WTC11 (cell line): Measurements from ENCODE around the gene SPOCK2. TPM values are rescaled to one million over a fixed set of nuclear protein-coding genes. Genes with fewer than 3 reads are reported as not detected.

Experiments
- ATAC-seq: fragments of 200-7000 bp; cut with Tn5 transposase; 2 replicates; pipeline ENCODE4 v1.10.0; 2021; ENCODE audit warnings: mild to moderate bottlenecking, moderate library complexity
- CTCF ChIA-PET: fragments of 300-600 bp; sonication (Branson Sonifier 250); formaldehyde crosslinking; loops from one replicate; lab custom pipeline; 2021; ENCODE audit warnings: antibody characterized with exemption; lab: Charles Lee
- POLR2A ChIA-PET: fragments of 350-600 bp; sonication (Branson Sonifier 250); formaldehyde crosslinking; loops from one replicate; lab custom pipeline; 2021; ENCODE audit warnings: antibody characterized with exemption; lab: Charles Lee
- DNase-seq: peaks from one replicate; pipeline ENCODE4 v3.0.0; 2021; ENCODE audit warnings: low spot score
- H3K27ac Mint-ChIP-seq: 2 replicates; pipeline ENCODE4 v1.8.0; 2021; ENCODE audit warnings: mixed read lengths
- H3K27me3 Mint-ChIP-seq: 2 replicates; pipeline ENCODE4 v1.8.0; 2021; ENCODE audit warnings: low read depth, mild to moderate bottlenecking, moderate library complexity, mixed read lengths
- H3K36me3 Mint-ChIP-seq: 2 replicates; pipeline ENCODE4 v1.8.0; 2021; ENCODE audit warnings: mixed read lengths
- H3K4me1 Mint-ChIP-seq: 2 replicates; pipeline ENCODE4 v1.8.0; 2022; ENCODE audit warnings: mixed read lengths
- H3K4me3 Mint-ChIP-seq: 2 replicates; pipeline ENCODE4 v1.8.0; 2021; ENCODE audit warnings: mild to moderate bottlenecking, moderate library complexity, mixed read lengths
- H3K9me3 Mint-ChIP-seq: 2 replicates; pipeline ENCODE4 v1.8.0; 2021; ENCODE audit warnings: mixed read lengths
- AR ChIP-seq: fragments of 250-450 bp; sonication (Bioruptor Pico); IDR thresholded peaks from 2 replicates; pipeline ENCODE4 v1.9.0; 2021; ENCODE audit warnings: mild to moderate bottlenecking
- ATF3 ChIP-seq: sonication (generic); formaldehyde crosslinking; conservative IDR thresholded peaks from 2 replicates; pipeline ENCODE4 v1.8.1; 2022; ENCODE audit warnings: mild to moderate bottlenecking, missing genetic modification reagents
- CREB1 ChIP-seq: sonication (generic); formaldehyde crosslinking; IDR thresholded peaks from 2 replicates; pipeline ENCODE4 v1.8.0; 2023; ENCODE audit warnings: mild to moderate bottlenecking, missing genetic modification reagents
- E2F4 ChIP-seq: sonication (generic); formaldehyde crosslinking; IDR thresholded peaks from 2 replicates; pipeline ENCODE4 v1.8.1; 2022; ENCODE audit warnings: low read depth, mild to moderate bottlenecking, moderate library complexity, missing genetic modification reagents, borderline replicate concordance
- FOXJ3 ChIP-seq: sonication (generic); formaldehyde crosslinking; IDR thresholded peaks from 2 replicates; pipeline ENCODE4 v1.9.0; 2021; ENCODE audit warnings: missing genetic modification reagents, mild to moderate bottlenecking, borderline replicate concordance
- FOXP4 ChIP-seq: sonication (generic); formaldehyde crosslinking; IDR thresholded peaks from 2 replicates; pipeline ENCODE4 v1.8.0; 2022; ENCODE audit warnings: mild to moderate bottlenecking, missing genetic modification reagents
- GABPB1 ChIP-seq: sonication (generic); formaldehyde crosslinking; IDR thresholded peaks from 2 replicates; pipeline ENCODE4 v1.8.1; 2023; ENCODE audit warnings: mild to moderate bottlenecking, missing genetic modification reagents
- IRF2 ChIP-seq: sonication (generic); formaldehyde crosslinking; IDR thresholded peaks from 2 replicates; pipeline ENCODE4 v1.8.0; 2022; ENCODE audit warnings: low read depth, missing genetic modification reagents, borderline replicate concordance
- JAZF1 ChIP-seq: fragments of 250-450 bp; sonication (Bioruptor Pico); IDR thresholded peaks from 2 replicates; pipeline ENCODE4 v1.9.0; 2021; ENCODE audit warnings: moderate library complexity, mild to moderate bottlenecking, inconsistent platforms
- NR2C2 ChIP-seq: sonication (generic); formaldehyde crosslinking; IDR thresholded peaks from 2 replicates; pipeline ENCODE4 v1.8.0; 2022; ENCODE audit warnings: mild to moderate bottlenecking, missing genetic modification reagents
- OVOL2 ChIP-seq: fragments of 250-450 bp; sonication (Bioruptor Pico); IDR thresholded peaks from 2 replicates; pipeline ENCODE4 v1.9.0; 2021; ENCODE audit warnings: mild to moderate bottlenecking, borderline replicate concordance
- RORB ChIP-seq: fragments of 250-450 bp; sonication (Bioruptor Pico); IDR thresholded peaks from 2 replicates; pipeline ENCODE4 v1.9.0; 2021; ENCODE audit warnings: mild to moderate bottlenecking
- SMAD3 ChIP-seq: sonication (generic); formaldehyde crosslinking; IDR thresholded peaks from 2 replicates; pipeline ENCODE4 v1.8.0; 2022; ENCODE audit warnings: missing genetic modification reagents, mild to moderate bottlenecking, borderline replicate concordance
- SOX15 ChIP-seq: fragments of 250-450 bp; sonication (Bioruptor Pico); IDR thresholded peaks from 2 replicates; pipeline ENCODE4 v1.9.0; 2021; ENCODE audit warnings: mild to moderate bottlenecking
- ZBTB43 ChIP-seq: sonication (generic); formaldehyde crosslinking; IDR thresholded peaks from 2 replicates; pipeline ENCODE4 v1.8.1; 2023; ENCODE audit warnings: mild to moderate bottlenecking, missing genetic modification reagents
- ZMAT4 ChIP-seq: fragments of 250-450 bp; sonication (Bioruptor Pico); IDR thresholded peaks from 2 replicates; pipeline ENCODE4 v1.9.0; 2021; ENCODE audit warnings: mild to moderate bottlenecking
- ZNF138 ChIP-seq: sonication (generic); formaldehyde crosslinking; conservative IDR thresholded peaks from 2 replicates; pipeline ENCODE4 v1.8.1; 2022; ENCODE audit warnings: mild to moderate bottlenecking, moderate library complexity, missing genetic modification reagents
- ZNF219 ChIP-seq: sonication (generic); formaldehyde crosslinking; IDR thresholded peaks from 2 replicates; pipeline ENCODE4 v1.8.0; 2023; ENCODE audit warnings: missing genetic modification reagents, mild to moderate bottlenecking, borderline replicate concordance
- ZNF512 ChIP-seq: sonication (generic); formaldehyde crosslinking; IDR thresholded peaks from 2 replicates; pipeline ENCODE4 v1.8.1; 2022; ENCODE audit warnings: missing genetic modification reagents, borderline replicate concordance
- ZNF532 ChIP-seq: fragments of 250-450 bp; sonication (Bioruptor Pico); IDR thresholded peaks from 2 replicates; pipeline ENCODE4 v1.9.0; 2021; ENCODE audit warnings: mild to moderate bottlenecking, borderline replicate concordance
- total RNA-seq: library from RNA; stranded (reverse); gene quantifications from 3 replicates; pipeline ENCODE4 v1.2.3, GENCODE V29; 2021

The SPOCK2 gene
- total RNA-seq, 1 experiment from 2014 or later = 4.7 TPM

- TF ChIP-seq AR (CRISPR knock-in tag) = no peak
Observed at GRCh38 chr10:72068126-72068765, 20.1 kb downstream of the SPOCK2 start (continued).

GRCh38 chr10:72067463-72068125, 20.8 kb downstream of the SPOCK2 start:
- no peak overlapping the region; the same call in 1 of the 2 replicates for H3K27ac Mint-ChIP-seq
- POLR2A ChIA-PET = interaction anchor here (0.5 to 0.6 kb wide), 2 partner anchors 70 to 130 kb away, joined by 3 to 5 read pairs; no protein-coding TSS in a partner anchor
- 0 out of 2 replicates have a peak, but pooled peaks cover 4% of the 10 kb centered on the region for H3K9me3 Mint-ChIP-seq
- no peaks in the 10 kb centered on the region for H3K36me3 Mint-ChIP-seq
- peaks cover 5% of the 10 kb centered on the region for H3K4me1 Mint-ChIP-seq
- H3K4me3 Mint-ChIP-seq = no peak overlapping the region
- ATAC-seq = no peak
- DNase-seq = no peak
- CTCF ChIA-PET = interaction anchor here (1.5 to 6.7 kb wide), 4 partner anchors 11 to 171 kb away, joined by 4 to 84 read pairs (median 4); no protein-coding TSS in a partner anchor
- H3K27me3 Mint-ChIP-seq = no peaks in the 10 kb centered on the region
- TF ChIP-seq ZBTB43 (CRISPR knock-in tag) = no peak
- no peak for TF ChIP-seq ATF3
- TF ChIP-seq ZNF138 (CRISPR knock-in tag) = no peak
- TF ChIP-seq FOXJ3 (CRISPR knock-in tag) = no peak
- no peak for TF ChIP-seq NR2C2 (CRISPR knock-in tag)
- TF ChIP-seq ZNF219 (CRISPR knock-in tag) = no peak
- TF ChIP-seq OVOL2 = no peak
- TF ChIP-seq GABPB1 (CRISPR knock-in tag) = no peak
- TF ChIP-seq SMAD3 = no peak
- TF ChIP-seq IRF2 (CRISPR knock-in tag) = no peak
- no peak for TF ChIP-seq JAZF1
- TF ChIP-seq ZMAT4 = no peak
- TF ChIP-seq FOXP4 = no peak
- TF ChIP-seq SOX15 = no peak
- no peak for TF ChIP-seq ZNF532 (CRISPR knock-in tag)
- TF ChIP-seq E2F4 (CRISPR knock-in tag) = no peak
- no peak for TF ChIP-seq ZNF512 (CRISPR knock-in tag)
- TF ChIP-seq CREB1 (CRISPR knock-in tag) = no peak
- no peak for TF ChIP-seq RORB (CRISPR knock-in tag)
